HepG2 (cell line): ENCODE data around the gene SSC5D. TPM values are rescaled to one million over a fixed set of nuclear protein-coding genes. Genes with fewer than 3 reads are reported as not detected.
A peak's percentile ranks its signal among the peaks of the same experiment; 100 is the strongest.

Source experiments
- ATAC-seq: fragments of 200-7000 bp; cut with Tn5 transposase; 3 replicates; pipeline ENCODE4 v1.9.1; 2020; ENCODE audit warnings: mild to moderate bottlenecking, moderate library complexity
- BruUV-seq: library from RNA; stranded (reverse); fragments of 400-500 nt; replicated peaks from 2 replicates; lab custom pipeline; 2021; lab: Mats Ljungman, UMichigan
- CTCF ChIA-PET: fragments of 300-600 bp; formaldehyde crosslinking; extraction: SDS; loops from one replicate; lab custom pipeline; 2021; ENCODE audit warnings: low total read pairs, inconsistent platforms, low intra/inter-chr PET ratio; lab: Yijun Ruan, JAX
- POLR2A ChIA-PET: fragments of 350-600 bp; sonication (Branson Sonifier 250); formaldehyde crosslinking; loops from one replicate; lab custom pipeline; 2020; ENCODE audit warnings: antibody characterized with exemption, inconsistent platforms; lab: Yijun Ruan, JAX
- DNase-seq: peaks from one replicate; pipeline ENCODE4 v3.0.0-alpha.2; 2015; ENCODE audit warnings: low spot score
- FAIRE-seq: peaks from 3 replicates; lab custom pipeline; 2011; peaks lifted over from hg19 to GRCh38; lab: Jason Lieb, UNC
- H2AFZ ChIP-seq: one replicate; pipeline ENCODE4 v1.6.1; 2011; ENCODE audit warnings: low read length, inconsistent platforms
- H3K27ac ChIP-seq: fragments of 300-600 bp; 3 replicates; pipeline ENCODE4 v1.8.0; 2011; ENCODE audit warnings: mixed run types, mild to moderate bottlenecking, mixed read lengths, low read length, inconsistent platforms; ENCODE audit not compliant: insufficient read depth; ENCODE audit errors: extremely low read length
- H3K27me3 ChIP-seq, 2 experiments: fragments of 200-600 bp in 1 of 2; 2 replicates in 1 of 2; 3 replicates in 1 of 2; pipeline versions ENCODE4 v1.6.0 to v1.8.0; 2011; ENCODE audit warnings: low read length in 2 of 2, mild to moderate bottlenecking in 2 of 2, moderate library complexity in 2 of 2, inconsistent platforms in 1 of 2; ENCODE audit not compliant: insufficient read depth in 2 of 2, control insufficient read depth in 1 of 2
- H3K36me3 ChIP-seq, 2 experiments: fragments of 200-600 bp in 1 of 2; replicated peaks in 1 of 2; 2 replicates in 1 of 2; 3 replicates in 1 of 2; pipeline versions ENCODE4 v1.5.1 to v1.8.0; 2011; ENCODE audit warnings: low read length in 2 of 2, inconsistent platforms in 1 of 2; ENCODE audit not compliant: insufficient read depth in 2 of 2, control insufficient read depth in 1 of 2
- H3K4me1 ChIP-seq: 2 replicates; pipeline ENCODE4 v1.5.1; 2012; ENCODE audit warnings: low read length, inconsistent platforms; ENCODE audit not compliant: insufficient read depth
- H3K4me2 ChIP-seq: 2 replicates; pipeline ENCODE4 v1.6.0; 2011; ENCODE audit warnings: low read depth, low read length, inconsistent platforms
- H3K4me3 ChIP-seq, 3 experiments: fragments of 200-600 bp in 1 of 3; sonication (generic), shearing (Covaris generic) in 1 of 3; replicated peaks in 1 of 3; 2 replicates each; pipeline ENCODE4 v1.5.1; 2011 to 2016; ENCODE audit warnings: low read length in 3 of 3, inconsistent platforms in 2 of 3, low read depth in 2 of 3, mild to moderate bottlenecking in 2 of 3, control low read depth in 1 of 3, mixed read lengths in 1 of 3; ENCODE audit not compliant: insufficient read depth in 1 of 3
- H3K79me2 ChIP-seq: one replicate; pipeline ENCODE4 v1.6.1; 2011; ENCODE audit warnings: low read length, inconsistent platforms; ENCODE audit not compliant: insufficient read depth
- H3K9ac ChIP-seq: 2 replicates; pipeline ENCODE4 v1.6.0; 2011; ENCODE audit warnings: mild to moderate bottlenecking, low read depth, low read length, inconsistent platforms; ENCODE audit not compliant: insufficient read depth
- H3K9me3 ChIP-seq: 2 replicates; pipeline ENCODE4 v1.5.1; 2012; ENCODE audit warnings: mild to moderate bottlenecking, low read length
- H4K20me1 ChIP-seq: 2 replicates; pipeline ENCODE4 v1.6.0; 2011; ENCODE audit warnings: inconsistent platforms, mild to moderate bottlenecking, low read length, moderate library complexity; ENCODE audit not compliant: insufficient read depth
- KAT2B ChIP-seq: fragments of 150-350 bp; IDR thresholded peaks from 2 replicates; pipeline ENCODE4 v1.6.1; 2014; ENCODE audit warnings: low read depth, low read length, borderline replicate concordance
- KLF16 ChIP-seq, 2 experiments: sonication (generic) in 1 of 2; formaldehyde crosslinking in 1 of 2; IDR thresholded peaks; 2 replicates each; pipeline versions ENCODE4 v1.6.1 to v1.8.0; 2016 to 2023; ENCODE audit warnings: missing genetic modification reagents in 2 of 2, missing compliant biosample characterization in 1 of 2
- MAFF ChIP-seq: IDR thresholded peaks from 2 replicates; pipeline ENCODE4 v1.6.1; 2011; ENCODE audit warnings: low read depth, low read length, improper control_type of control experiment
- MIER2 ChIP-seq: IDR thresholded peaks from 2 replicates; pipeline ENCODE4 v1.6.1; 2016; ENCODE audit warnings: missing biosample characterization, missing genetic modification reagents
- SRF ChIP-seq: IDR thresholded peaks from 2 replicates; pipeline ENCODE4 v1.6.1; 2011; ENCODE audit warnings: mild to moderate bottlenecking, low read depth, low read length, moderate library complexity
- ZFP62 ChIP-seq: sonication (generic); formaldehyde crosslinking; IDR thresholded peaks from 2 replicates; pipeline ENCODE4 v1.4.0; 2020; ENCODE audit warnings: missing genetic modification reagents
- ZFY ChIP-seq: sonication (generic); formaldehyde crosslinking; IDR thresholded peaks from 2 replicates; pipeline ENCODE4 v1.4.0; 2020; ENCODE audit warnings: missing genetic modification reagents
- WGBS: methylation state at CpG from one replicate; pipeline ENCODE4 v1.1.6; 2017; ENCODE audit warnings: low lambda C conversion rate; 5-methylcytosine and 5-hydroxymethylcytosine counted together
- in situ Hi-C: cut with HindIII; loops from 2 replicates; pipeline ENCODE4 v1.10.0; 2017; ENCODE audit warnings: low pct_unique_long_range_greater_than_20kb; ENCODE audit not compliant: extremely low pct_ligation_motif_present
- intact Hi-C: fragments of 100-400 bp; cut with micrococcal nuclease; formaldehyde crosslinking; loops from one replicate; pipeline ENCODE4 v1.10.0; 2022; ENCODE audit not compliant: unreplicated experiment
- polyA plus RNA-seq, 8 experiments: library from polyadenylated mRNA; depleted of rRNA in 3 of 8; stranded (reverse) in 7 of 8; unstranded in 1 of 8; fragments of >200 nt; fragmentation: Illumina TruSeq in 4 of 8; extraction: Trizol in 4 of 8; gene quantifications; 2 replicates each; pipeline versions ENCODE4 v1.2.1 to v1.2.3, GENCODE V29; 2011 to 2016; ENCODE audit warnings: low read depth in 4 of 8, missing spikeins in 1 of 8, mixed read lengths in 1 of 8; ENCODE audit not compliant: insufficient read depth in 1 of 8
- total RNA-seq, 5 experiments: library from RNA; depleted of rRNA; stranded (reverse); fragments of >200 nt; fragmentation: Illumina TruSeq; extraction: Trizol; gene quantifications; 2 replicates each; pipeline ENCODE4 v1.2.3, GENCODE V29; 2016; ENCODE audit warnings: low read depth in 1 of 5
- TF ChIP-seq, protein P1 (sequence below): sonication (generic); formaldehyde crosslinking; IDR thresholded peaks from 2 replicates; pipeline ENCODE4 v1.4.0; 2020; ENCODE audit warnings: missing genetic modification reagents
- TF ChIP-seq, protein P2 (sequence below): sonication (generic); formaldehyde crosslinking; IDR thresholded peaks from 2 replicates; pipeline ENCODE4 v1.5.0; 2020; ENCODE audit warnings: mild to moderate bottlenecking, missing genetic modification reagents, borderline replicate concordance

SSC5D gene
- total and polyA plus RNA-seq, 2 of the 13 experiments (the other 11 are each of a cell fraction or from before 2014, with no cell fraction given), result not detected

- TF ChIP-seq, protein P1, sequence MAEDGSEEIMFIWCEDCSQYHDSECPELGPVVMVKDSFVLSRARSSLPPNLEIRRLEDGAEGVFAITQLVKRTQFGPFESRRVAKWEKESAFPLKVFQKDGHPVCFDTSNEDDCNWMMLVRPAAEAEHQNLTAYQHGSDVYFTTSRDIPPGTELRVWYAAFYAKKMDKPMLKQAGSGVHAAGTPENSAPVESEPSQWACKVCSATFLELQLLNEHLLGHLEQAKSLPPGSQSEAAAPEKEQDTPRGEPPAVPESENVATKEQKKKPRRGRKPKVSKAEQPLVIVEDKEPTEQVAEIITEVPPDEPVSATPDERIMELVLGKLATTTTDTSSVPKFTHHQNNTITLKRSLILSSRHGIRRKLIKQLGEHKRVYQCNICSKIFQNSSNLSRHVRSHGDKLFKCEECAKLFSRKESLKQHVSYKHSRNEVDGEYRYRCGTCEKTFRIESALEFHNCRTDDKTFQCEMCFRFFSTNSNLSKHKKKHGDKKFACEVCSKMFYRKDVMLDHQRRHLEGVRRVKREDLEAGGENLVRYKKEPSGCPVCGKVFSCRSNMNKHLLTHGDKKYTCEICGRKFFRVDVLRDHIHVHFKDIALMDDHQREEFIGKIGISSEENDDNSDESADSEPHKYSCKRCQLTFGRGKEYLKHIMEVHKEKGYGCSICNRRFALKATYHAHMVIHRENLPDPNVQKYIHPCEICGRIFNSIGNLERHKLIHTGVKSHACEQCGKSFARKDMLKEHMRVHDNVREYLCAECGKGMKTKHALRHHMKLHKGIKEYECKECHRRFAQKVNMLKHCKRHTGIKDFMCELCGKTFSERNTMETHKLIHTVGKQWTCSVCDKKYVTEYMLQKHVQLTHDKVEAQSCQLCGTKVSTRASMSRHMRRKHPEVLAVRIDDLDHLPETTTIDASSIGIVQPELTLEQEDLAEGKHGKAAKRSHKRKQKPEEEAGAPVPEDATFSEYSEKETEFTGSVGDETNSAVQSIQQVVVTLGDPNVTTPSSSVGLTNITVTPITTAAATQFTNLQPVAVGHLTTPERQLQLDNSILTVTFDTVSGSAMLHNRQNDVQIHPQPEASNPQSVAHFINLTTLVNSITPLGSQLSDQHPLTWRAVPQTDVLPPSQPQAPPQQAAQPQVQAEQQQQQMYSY (CRISPR knock-in tag), result peak; percentile 33; the same call in 1 of the 2 replicates
- no peak for TF ChIP-seq MAFF
- no peak for TF ChIP-seq ZFP62
These were observed 64.4 kb downstream of the SSC5D start (continued) for GRCh38 chr19:55552620-55553019.

GRCh38 chr19:55553217-55554182 is 65.3 kb downstream of the SSC5D start:
- peak; percentile 87 for FAIRE-seq
- ChIA-PET CTCF (interaction anchor here (1.2 kb wide), 1 partner anchor 37 kb away, joined by 4 read pairs; no protein-coding TSS in a partner anchor), POLR2A (interaction anchor here (0.7 to 2.7 kb wide), 12 partner anchors 8 to 395 kb away, joined by 3 to 18 read pairs (median 4); partner anchors contain the start of genes FIZ1, NAT14, PTPRH and ZNF524)
- H3K36me3 ChIP-seq, result no peaks in the 10 kb centered on the region
- no peak overlapping the region for H2AFZ ChIP-seq
- H3K27ac ChIP-seq, result no peak overlapping the region
- peak overlapping the region; percentile 75 for H3K4me2 ChIP-seq
- H3K79me2 ChIP-seq, result no peaks in the 10 kb centered on the region
- intact Hi-C loops, result loop anchor here (2.0 to 10.0 kb wide), 2 partner anchors 27 to 51 kb away; partner anchors contain the start of genes ZNF524, ZNF579 and ZNF865
- no peaks in the 10 kb centered on the region for H3K27me3 ChIP-seq
- ATAC-seq, result peak; percentile 63
- in situ Hi-C loops, result no loop called here
- no peaks in the 10 kb centered on the region for H4K20me1 ChIP-seq
- no TSS peak for BruUV-seq
- no peak overlapping the region for H3K9ac ChIP-seq
- peak; percentile 80 for DNase-seq
- 8% methylated on average over 13 of the region's 13 CpGs for WGBS
- peaks cover 70% of the 10 kb centered on the region for H3K4me1 ChIP-seq
- peak overlapping the region in 2 of 3 experiments; percentile 9 to 31; a peak in 2 of 6 replicates for H3K4me3 ChIP-seq
- H3K9me3 ChIP-seq, result no peaks in the 10 kb centered on the region
- peak; percentile 17; the same call in 1 of the 2 replicates for TF ChIP-seq KAT2B
- no peak for TF ChIP-seq SRF
- TF ChIP-seq MIER2, result peak; percentile 53; the same call in 1 of the 2 replicates
- TF ChIP-seq, protein P2, sequence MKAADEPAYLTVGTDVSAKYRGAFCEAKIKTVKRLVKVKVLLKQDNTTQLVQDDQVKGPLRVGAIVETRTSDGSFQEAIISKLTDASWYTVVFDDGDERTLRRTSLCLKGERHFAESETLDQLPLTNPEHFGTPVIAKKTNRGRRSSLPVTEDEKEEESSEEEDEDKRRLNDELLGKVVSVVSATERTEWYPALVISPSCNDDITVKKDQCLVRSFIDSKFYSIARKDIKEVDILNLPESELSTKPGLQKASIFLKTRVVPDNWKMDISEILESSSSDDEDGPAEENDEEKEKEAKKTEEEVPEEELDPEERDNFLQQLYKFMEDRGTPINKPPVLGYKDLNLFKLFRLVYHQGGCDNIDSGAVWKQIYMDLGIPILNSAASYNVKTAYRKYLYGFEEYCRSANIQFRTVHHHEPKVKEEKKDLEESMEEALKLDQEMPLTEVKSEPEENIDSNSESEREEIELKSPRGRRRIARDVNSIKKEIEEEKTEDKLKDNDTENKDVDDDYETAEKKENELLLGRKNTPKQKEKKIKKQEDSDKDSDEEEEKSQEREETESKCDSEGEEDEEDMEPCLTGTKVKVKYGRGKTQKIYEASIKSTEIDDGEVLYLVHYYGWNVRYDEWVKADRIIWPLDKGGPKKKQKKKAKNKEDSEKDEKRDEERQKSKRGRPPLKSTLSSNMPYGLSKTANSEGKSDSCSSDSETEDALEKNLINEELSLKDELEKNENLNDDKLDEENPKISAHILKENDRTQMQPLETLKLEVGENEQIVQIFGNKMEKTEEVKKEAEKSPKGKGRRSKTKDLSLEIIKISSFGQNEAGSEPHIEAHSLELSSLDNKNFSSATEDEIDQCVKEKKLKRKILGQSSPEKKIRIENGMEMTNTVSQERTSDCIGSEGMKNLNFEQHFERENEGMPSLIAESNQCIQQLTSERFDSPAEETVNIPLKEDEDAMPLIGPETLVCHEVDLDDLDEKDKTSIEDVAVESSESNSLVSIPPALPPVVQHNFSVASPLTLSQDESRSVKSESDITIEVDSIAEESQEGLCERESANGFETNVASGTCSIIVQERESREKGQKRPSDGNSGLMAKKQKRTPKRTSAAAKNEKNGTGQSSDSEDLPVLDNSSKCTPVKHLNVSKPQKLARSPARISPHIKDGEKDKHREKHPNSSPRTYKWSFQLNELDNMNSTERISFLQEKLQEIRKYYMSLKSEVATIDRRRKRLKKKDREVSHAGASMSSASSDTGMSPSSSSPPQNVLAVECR, result peak; percentile 49; the same call in 1 of the 2 replicates
- peak; percentile 51; the same call in 1 of the 2 replicates for TF ChIP-seq ZFY
- peak in 1 of 2 experiments; percentile 30; a peak in 1 of 4 replicates for TF ChIP-seq KLF16 (CRISPR knock-in tag; IDR thresholded peaks at IDR 0.05)
